ENCODE results near the gene CERS6.

Gene CERS6

GRCh38 chr2:168466190-168466737 is 10.2 kb downstream of the CERS6 start:
- no peak for TF ChIP-seq CTCF (IDR thresholded peaks at IDR 0.05; ENCODE audit: low read depth, low read length, missing control alignments)
- no peak overlapping the region for H3K4me3 ChIP-seq (replicated peaks; ENCODE audit: low read depth, low read length)
- DNase-seq (ENCODE audit: extremely low read depth, low read depth): no peak

- no peak for TF ChIP-seq CTCF (IDR thresholded peaks at IDR 0.05; ENCODE audit: low read depth, low read length, missing control alignments)
- no peak for DNase-seq (ENCODE audit: extremely low read depth, low read depth)
Observed at GRCh38 chr2:168466834-168467565, 10.9 kb downstream of the CERS6 start.

GRCh38 chr2:168467729-168468128 is 11.7 kb downstream of the CERS6 start:
- no peak overlapping the region for H3K4me3 ChIP-seq (replicated peaks; ENCODE audit: low read depth, low read length)
- DNase-seq (ENCODE audit: extremely low read depth, low read depth): no peak
- no peak for TF ChIP-seq CTCF (IDR thresholded peaks at IDR 0.05; ENCODE audit: low read depth, low read length, missing control alignments)

More at GRCh38 chr2:168466834-168467565, 10.9 kb downstream of the CERS6 start:
- H3K4me3 ChIP-seq (replicated peaks; ENCODE audit: low read depth, low read length): no peak overlapping the region

- no peak for DNase-seq (ENCODE audit: extremely low read depth, low read depth)
- no peak for TF ChIP-seq CTCF (IDR thresholded peaks at IDR 0.05; ENCODE audit: low read depth, low read length, missing control alignments)
- no peak overlapping the region for H3K4me3 ChIP-seq (replicated peaks; ENCODE audit: low read depth, low read length)
Observed at GRCh38 chr2:168468354-168468753, 12.3 kb downstream of the CERS6 start.

GRCh38 chr2:168469281-168469988 is 13.4 kb downstream of the CERS6 start:
- no peak for TF ChIP-seq CTCF (IDR thresholded peaks at IDR 0.05; ENCODE audit: low read depth, low read length, missing control alignments)
- DNase-seq (ENCODE audit: extremely low read depth, low read depth): no peak
- H3K4me3 ChIP-seq (replicated peaks; ENCODE audit: low read depth, low read length): no peak overlapping the region

GRCh38 chr2:168470320-168471162 is 14.5 kb downstream of the CERS6 start:
- H3K4me3 ChIP-seq (replicated peaks; ENCODE audit: low read depth, low read length): no peak overlapping the region
- no peak for DNase-seq (ENCODE audit: extremely low read depth, low read depth)
- no peak for TF ChIP-seq CTCF (IDR thresholded peaks at IDR 0.05; ENCODE audit: low read depth, low read length, missing control alignments)
